CD4-positive, alpha-beta T cell treated with Interleukin-15 for 4 hours (primary cell): ENCODE measurements around the gene TBCK.
"Not testable (repeated sequence)": the region's sequence is repeated elsewhere in the genome, so short reads cannot be mapped to it uniquely, and the experiment has no call there.

ENCODE experiments used
- DNase-seq: peaks from one replicate; pipeline ENCODE4 v3.0.0-alpha.2; 2020; ENCODE audit warnings: low spot score

Gene TBCK

GRCh38 chr4:106321168-106321567 lies 5.2 kb upstream of the TBCK start:
- DNase-seq: not testable (repeated sequence)

GRCh38 chr4:106320235-106320634 lies 4.2 kb upstream of the TBCK start:
- no peak for DNase-seq

- no peak for DNase-seq
Measured at GRCh38 chr4:106318511-106318910, 2.5 kb upstream of the TBCK start.

- no peak for DNase-seq
Measured at GRCh38 chr4:106317815-106318214, 1.8 kb upstream of the TBCK start.

GRCh38 chr4:106316773-106317409 lies 882 bp upstream of the TBCK start:
- no peak for DNase-seq

- DNase-seq: peak; percentile 59
Measured at GRCh38 chr4:106315476-106315967, 487 bp downstream of the TBCK start.

- no peak for DNase-seq
Measured at GRCh38 chr4:106314960-106315359, 1.0 kb downstream of the TBCK start.

GRCh38 chr4:106312997-106313522 lies 2.9 kb downstream of the TBCK start:
- DNase-seq: no peak

- DNase-seq: no peak
Measured at GRCh38 chr4:106312377-106312776, 3.6 kb downstream of the TBCK start.

GRCh38 chr4:106306561-106306960 lies 9.4 kb downstream of the TBCK start:
- no peak for DNase-seq

GRCh38 chr4:106305435-106306055 lies 10.5 kb downstream of the TBCK start:
- DNase-seq: no peak

GRCh38 chr4:106304632-106305031 lies 11.4 kb downstream of the TBCK start:
- DNase-seq: no peak

- DNase-seq: no peak
Measured at GRCh38 chr4:106303548-106304281, 12.3 kb downstream of the TBCK start.

- no peak for DNase-seq
Measured at GRCh38 chr4:106302062-106302438, 14.0 kb downstream of the TBCK start.

- no peak for DNase-seq
Measured at GRCh38 chr4:106301393-106302061, 14.5 kb downstream of the TBCK start.

- DNase-seq: no peak
Measured at GRCh38 chr4:106299977-106300376, 16.0 kb downstream of the TBCK start.

- no peak for DNase-seq
Measured at GRCh38 chr4:106297245-106298035, 18.6 kb downstream of the TBCK start.

GRCh38 chr4:106294062-106294461 lies 21.9 kb downstream of the TBCK start:
- DNase-seq: no peak

- no peak for DNase-seq
Measured at GRCh38 chr4:106291678-106292077, 24.3 kb downstream of the TBCK start.

- DNase-seq: no peak
Measured at GRCh38 chr4:106289737-106290136, 26.3 kb downstream of the TBCK start.

GRCh38 chr4:106287353-106287969 lies 28.5 kb downstream of the TBCK start:
- DNase-seq: no peak
